T-helper 1 cell treated with Interleukin-12 subunit alpha and Interleukin-12 subunit beta and Interleukin-4 antibody, amounts not matched to agents 30 ng/mL and 1 ng/mL, for 36 hours (primary cell): Measurements from ENCODE around the gene NUP188. TPM values are rescaled to one million over a fixed set of nuclear protein-coding genes. Genes with fewer than 3 reads are reported as not detected.

Experiments
- intact Hi-C: fragments of 100-400 bp; cut with micrococcal nuclease; formaldehyde crosslinking; loops from one replicate; pipeline ENCODE4 v1.15.1; 2024
- total RNA-seq: library from RNA; stranded (reverse); gene quantifications from 2 replicates; pipeline ENCODE4 v1.2.3, GENCODE V29; 2022

The NUP188 gene
- total RNA-seq = 103 and 105 TPM in 2 replicates

- intact Hi-C loops = loop anchor here (1.0 to 5.0 kb wide), 19 partner anchors 19 to 880 kb away; partner anchors contain the start of genes CRAT, DOLPP1, DYNC2I2 and ENDOG
Observed at GRCh38 chr9:128947527-128948301, at the start of gene NUP188, which contains the start of gene DOLK. NUP188 (plus strand) TSS chr9:128947699; CDS start chr9:128947720, 21 bp downstream. DOLK (minus strand) TSS chr9:128947603; CDS start chr9:128947303, 300 bp downstream.

- intact Hi-C loops = no loop called here
Observed at GRCh38 chr9:128898382-128898781, 49.1 kb upstream of the NUP188 start.

- intact Hi-C loops = no loop called here
Observed at GRCh38 chr9:128898845-128899565, 48.5 kb upstream of the NUP188 start.

GRCh38 chr9:128899566-128900322, 47.8 kb upstream of the NUP188 start:
- intact Hi-C loops = loop anchor here (5.0 kb wide), 1 partner anchor 212 kb away; the partner anchor contains the start of gene SET

GRCh38 chr9:128901379-128901778, 46.1 kb upstream of the NUP188 start:
- intact Hi-C loops = loop anchor here (5.0 kb wide), 1 partner anchor 214 kb away; the partner anchor contains the start of gene SET

- intact Hi-C loops = loop anchor here (1.0 to 5.0 kb wide), 8 partner anchors 20 to 215 kb away; partner anchors contain the start of genes DOLK, ENDOG, LRRC8A and MIGA2
Observed at GRCh38 chr9:128901822-128902221, 45.7 kb upstream of the NUP188 start.

- intact Hi-C loops = loop anchor here (1.0 to 5.0 kb wide), 8 partner anchors 20 to 215 kb away; partner anchors contain the start of genes DOLK, ENDOG, LRRC8A and MIGA2
Observed at GRCh38 chr9:128902351-128903078, 45.0 kb upstream of the NUP188 start.

GRCh38 chr9:128903079-128903461, 44.4 kb upstream of the NUP188 start:
- intact Hi-C loops = loop anchor here (2.0 to 5.0 kb wide), 2 partner anchors 134 to 216 kb away; partner anchors contain the start of genes MIGA2 and SET

GRCh38 chr9:128903871-128904620, 43.5 kb upstream of the NUP188 start:
- intact Hi-C loops = loop anchor here (2.0 to 5.0 kb wide), 2 partner anchors 133 to 217 kb away; partner anchors contain the start of genes MIGA2 and SET

GRCh38 chr9:128905964-128906363, 41.5 kb upstream of the NUP188 start:
- intact Hi-C loops = no loop called here

GRCh38 chr9:128906741-128907140, 40.8 kb upstream of the NUP188 start:
- intact Hi-C loops = no loop called here

- intact Hi-C loops = no loop called here
Observed at GRCh38 chr9:128908372-128908771, 39.1 kb upstream of the NUP188 start.

GRCh38 chr9:128909859-128910258, 37.6 kb upstream of the NUP188 start:
- intact Hi-C loops = no loop called here

- intact Hi-C loops = no loop called here
Observed at GRCh38 chr9:128910906-128911305, 36.6 kb upstream of the NUP188 start.

- intact Hi-C loops = no loop called here
Observed at GRCh38 chr9:128911529-128912035, 35.9 kb upstream of the NUP188 start.

- intact Hi-C loops = no loop called here
Observed at GRCh38 chr9:128912270-128912853, 35.1 kb upstream of the NUP188 start.

GRCh38 chr9:128913048-128913900, 34.2 kb upstream of the NUP188 start:
- intact Hi-C loops = no loop called here
